B cell (primary cell): ENCODE results near the gene ACKR2. TPM values are rescaled to one million over a fixed set of nuclear protein-coding genes. Genes with fewer than 3 reads are reported as not detected.

Experiments used
- ATAC-seq: fragments of 200-7000 bp; cut with Tn5 transposase; one replicate; pipeline ENCODE4 v1.10.0; 2021; ENCODE audit warnings: low read depth, mild to moderate bottlenecking, moderate number of reproducible peaks, moderate library complexity
- CTCF ChIA-PET: fragments of 350-600 bp; sonication (Branson Sonifier 250); formaldehyde crosslinking; loops from one replicate; lab custom pipeline; 2021; ENCODE audit warnings: antibody characterized with exemption, inconsistent platforms; lab: Charles Lee
- POLR2A ChIA-PET: fragments of 350-600 bp; sonication (Branson Sonifier 250); formaldehyde crosslinking; loops from one replicate; lab custom pipeline; 2021; ENCODE audit warnings: antibody characterized with exemption; lab: Charles Lee
- DNase-seq: peaks from one replicate; pipeline ENCODE4 v3.0.0; 2013
- H2AFZ ChIP-seq: 2 replicates; pipeline ENCODE4 v1.6.1; 2012; ENCODE audit warnings: mild to moderate bottlenecking, low read depth, low read length; ENCODE audit not compliant: insufficient read depth, poor library complexity, severe bottlenecking
- H3K27ac ChIP-seq, 2 donors: 1 replicate in 1 of 2; 2 replicates in 1 of 2; pipeline ENCODE4 v1.5.1; 2012 to 2013; ENCODE audit warnings: low read length in 2 of 2, mild to moderate bottlenecking in 2 of 2, moderate library complexity in 1 of 2
- H3K27me3 ChIP-seq, 4 experiments: fragments of 200-600 bp in 1 of 4; sonication (generic) in 1 of 4; replicated peaks in 1 of 4; 1 replicate in 2 of 4; 2 replicates in 2 of 4; pipeline versions ENCODE4 v1.6.1 to v1.7.0; 2013 to 2016; ENCODE audit warnings: low read length in 3 of 4, mild to moderate bottlenecking in 2 of 4, mixed read lengths in 1 of 4, moderate library complexity in 1 of 4; ENCODE audit not compliant: insufficient read depth in 4 of 4, control insufficient read depth in 3 of 4; ENCODE audit errors: control extremely low read depth in 1 of 4
- H3K36me3 ChIP-seq, 2 experiments: replicated peaks in 1 of 2; 1 replicate in 1 of 2; 2 replicates in 1 of 2; pipeline versions ENCODE4 v1.6.1 to v1.7.1; 2013; ENCODE audit warnings: low read length in 1 of 2; ENCODE audit not compliant: insufficient read depth in 2 of 2, control insufficient read depth in 1 of 2; ENCODE audit errors: control extremely low read depth in 1 of 2, extremely low read depth in 1 of 2
- H3K4me1 ChIP-seq, 2 donors: fragments of 200-600 bp in 1 of 2; sonication (generic) in 1 of 2; 1 replicate in 1 of 2; 2 replicates in 1 of 2; pipeline versions ENCODE4 v1.5.1 to v1.6.1; 2013 to 2017; ENCODE audit warnings: low read length in 2 of 2; ENCODE audit not compliant: control insufficient read depth in 2 of 2, insufficient read depth in 2 of 2
- H3K4me2 ChIP-seq: replicated peaks from 2 replicates; pipeline ENCODE3; 2012; ENCODE audit warnings: mild to moderate bottlenecking, low read depth, low read length; ENCODE audit not compliant: poor library complexity, severe bottlenecking
- H3K4me3 ChIP-seq, 5 experiments: fragments of 200-600 bp in 1 of 5; sonication (generic) in 1 of 5; 1 replicate in 3 of 5; 2 replicates in 2 of 5; pipeline versions ENCODE4 v1.5.1 to v1.7.0; 2011 to 2016; ENCODE audit warnings: low read length in 4 of 5, mild to moderate bottlenecking in 4 of 5, low read depth in 2 of 5, control low read depth in 1 of 5, moderate library complexity in 1 of 5; ENCODE audit not compliant: insufficient read depth in 1 of 5; ENCODE audit errors: control extremely low read depth in 1 of 5, extremely low read depth in 1 of 5
- H3K79me2 ChIP-seq: fragments of 200-600 bp; sonication (generic); one replicate; pipeline ENCODE4 v1.6.0; 2016; ENCODE audit warnings: low read length; ENCODE audit not compliant: control insufficient read depth, insufficient read depth
- H3K9ac ChIP-seq: fragments of 200-600 bp; sonication (generic); 2 replicates; pipeline ENCODE4 v1.6.1; 2017; ENCODE audit warnings: mild to moderate bottlenecking, low read length, moderate library complexity
- H3K9me3 ChIP-seq, 3 donors: one replicate each; pipeline versions ENCODE4 v1.6.1 to v1.7.1; 2013; ENCODE audit warnings: low read length in 2 of 3; ENCODE audit not compliant: control insufficient read depth in 2 of 3, insufficient read depth in 1 of 3; ENCODE audit errors: control extremely low read depth in 1 of 3
- H4K20me1 ChIP-seq: 2 replicates; pipeline ENCODE4 v1.6.0; 2012; ENCODE audit warnings: mild to moderate bottlenecking, low read length; ENCODE audit not compliant: insufficient read depth, control insufficient read depth, poor library complexity, severe bottlenecking
- H3K27ac Mint-ChIP-seq: one replicate; pipeline ENCODE4 v1.8.0; 2021; ENCODE audit warnings: mixed read lengths
- H3K27me3 Mint-ChIP-seq: one replicate; pipeline ENCODE4 v1.8.0; 2021; ENCODE audit warnings: mixed read lengths
- H3K4me1 Mint-ChIP-seq: one replicate; pipeline ENCODE4 v1.8.0; 2021; ENCODE audit warnings: mixed read lengths
- H3K4me3 Mint-ChIP-seq: one replicate; pipeline ENCODE4 v1.8.0; 2021; ENCODE audit warnings: mixed read lengths
- H3K9me3 Mint-ChIP-seq: one replicate; pipeline ENCODE4 v1.8.0; 2022; ENCODE audit warnings: mixed read lengths; ENCODE audit not compliant: insufficient read depth
- CTCF ChIP-seq: fragments of 200-600 bp; IDR thresholded peaks from one replicate; pipeline ENCODE4 v1.8.0; 2022; ENCODE audit warnings: antibody characterized with exemption, mild to moderate bottlenecking
- EZH2 ChIP-seq: IDR thresholded peaks from 2 replicates; pipeline ENCODE4 v1.6.1; 2012; ENCODE audit warnings: borderline replicate concordance, low read depth, mild to moderate bottlenecking, moderate library complexity, low read length; ENCODE audit not compliant: insufficient read depth, poor library complexity, severe bottlenecking
- WGBS: methylation state at CpG from one replicate; pipeline ENCODE4 v1.1.5; 2013; ENCODE audit warnings: missing lambda C conversion rate; ENCODE audit not compliant: insufficient coverage; 5-methylcytosine and 5-hydroxymethylcytosine counted together
- intact Hi-C: fragments of 100-400 bp; cut with micrococcal nuclease; formaldehyde crosslinking; loops from one replicate; pipeline ENCODE4 v1.10.0; 2022
- polyA plus RNA-seq: library from polyadenylated mRNA; depleted of rRNA; stranded (reverse); fragments of >200 nt; gene quantifications from 2 replicates; pipeline ENCODE4 v1.2.3, GENCODE V29; 2012
- total RNA-seq, 2 donors: library from RNA; stranded (reverse); fragments of 120-200 nt in 1 of 2; gene quantifications; 1 replicate in 1 of 2; 2 replicates in 1 of 2; pipeline versions ENCODE4 v1.2.3 to v1.2.4, GENCODE V29; 2013 to 2022

The ACKR2 gene
- total and polyA plus RNA-seq, 2 donors (not counting 1 experiment from before 2014, with no cell fraction given) = 0.31 to 1.7 TPM

DNA sequence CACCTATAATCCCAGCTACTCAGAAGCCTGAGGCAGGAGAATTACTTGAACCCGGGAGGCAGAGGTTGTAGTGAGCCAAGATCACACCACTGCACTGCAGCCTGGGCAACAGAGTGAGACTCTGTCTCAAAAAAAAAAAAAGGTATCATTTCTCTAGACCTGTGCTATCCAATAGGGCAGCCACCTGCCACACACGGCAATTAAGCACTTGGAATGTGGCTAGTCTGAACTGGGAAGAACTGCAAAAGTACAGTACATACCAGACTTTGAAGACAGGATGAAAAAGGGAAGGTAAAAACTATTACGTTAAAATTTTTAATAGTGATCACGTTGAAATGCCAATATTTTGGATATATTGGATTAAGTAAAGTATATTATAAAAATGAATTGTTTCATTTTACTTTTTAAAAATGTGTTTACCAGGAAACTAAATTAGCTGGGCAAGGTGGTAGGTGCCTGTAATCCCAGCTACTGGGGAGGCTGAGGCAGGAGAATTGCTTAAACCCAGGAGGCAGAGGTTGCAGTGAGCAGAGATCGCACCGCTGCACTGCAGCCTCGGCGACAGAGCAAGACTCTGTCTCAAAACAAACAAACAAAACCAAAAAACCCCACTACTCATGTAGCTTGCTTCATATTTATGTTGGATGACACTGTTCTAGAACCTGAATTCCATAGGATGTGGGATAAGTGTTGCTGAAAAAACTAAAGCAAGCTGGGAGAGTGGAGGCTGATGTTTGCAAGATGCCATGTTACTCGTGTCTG, 64.2 kb downstream of the ACKR2 start:
- H3K4me2 ChIP-seq = no peak overlapping the region
- no peaks in the 10 kb centered on the region for H4K20me1 ChIP-seq
- H3K27ac Mint-ChIP-seq = no peak overlapping the region
- DNase-seq = no peak
- intact Hi-C loops = no loop called here
- H3K9me3 Mint-ChIP-seq = no peaks in the 10 kb centered on the region
- TF ChIP-seq EZH2 (no peak), CTCF (no peak)
- H3K4me3 Mint-ChIP-seq = no peak overlapping the region
- no peaks in the 10 kb centered on the region for H3K4me1 Mint-ChIP-seq
- H3K4me3 ChIP-seq = no peak overlapping the region
- no peak overlapping the region for H3K9ac ChIP-seq
- ChIA-PET POLR2A (no interaction called here), CTCF (no interaction called here)
- H3K79me2 ChIP-seq = no peaks in the 10 kb centered on the region
- 100% methylated on average over 1 of the region's 9 CpGs for WGBS
- H3K36me3 ChIP-seq = no peaks in the 10 kb centered on the region
- no peak for ATAC-seq
- H3K27ac ChIP-seq = no peak overlapping the region
- H3K9me3 ChIP-seq = no peaks in the 10 kb centered on the region
- no peaks in the 10 kb centered on the region for H3K4me1 ChIP-seq
- H3K27me3 ChIP-seq = no peaks in the 10 kb centered on the region
- H2AFZ ChIP-seq = no peak overlapping the region
- H3K27me3 Mint-ChIP-seq = peaks cover 7% of the 10 kb centered on the region

DNA sequence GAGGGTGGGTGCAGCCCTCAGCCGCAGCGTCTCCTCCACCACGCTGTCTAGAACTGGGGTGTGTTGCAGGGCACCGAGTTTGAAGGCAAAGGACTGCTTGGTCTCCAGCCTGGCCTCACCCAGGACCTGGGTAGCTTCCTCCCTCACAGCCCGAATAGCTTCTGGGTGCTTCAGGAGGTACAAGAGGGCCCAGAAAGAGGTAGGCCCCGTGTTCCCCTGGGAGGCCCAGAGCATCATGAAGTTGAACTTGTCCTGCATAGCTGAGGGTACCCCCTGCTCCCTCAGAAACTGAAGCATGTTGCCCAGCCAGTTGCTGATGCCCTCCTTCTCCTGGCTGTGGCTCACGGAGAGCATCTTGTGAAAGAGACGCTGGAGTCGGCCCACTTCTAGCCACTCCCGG, 65.5 kb downstream of the ACKR2 start:
- no peak overlapping the region for H2AFZ ChIP-seq
- no peaks in the 10 kb centered on the region for H4K20me1 ChIP-seq
- Mint-ChIP-seq H3K9me3 (no peaks in the 10 kb centered on the region), H3K4me1 (no peaks in the 10 kb centered on the region), H3K27me3 (peaks cover 7% of the 10 kb centered on the region), H3K4me3 (no peak overlapping the region), H3K27ac (no peak overlapping the region)
- no peak overlapping the region for H3K27ac ChIP-seq
- no peak for ATAC-seq
- no peaks in the 10 kb centered on the region for H3K79me2 ChIP-seq
- no peak overlapping the region for H3K4me3 ChIP-seq
- CTCF ChIA-PET = interaction anchor here (1.1 to 1.3 kb wide), 2 partner anchors 35 to 44 kb away, joined by 3 to 5 read pairs; no protein-coding TSS in a partner anchor
- 91% methylated on average over 10 of the region's 10 CpGs for WGBS
- DNase-seq = no peak
- H3K9me3 ChIP-seq = no peaks in the 10 kb centered on the region
- POLR2A ChIA-PET = no interaction called here
- H3K4me1 ChIP-seq = no peaks in the 10 kb centered on the region
- no peak overlapping the region for H3K9ac ChIP-seq
- intact Hi-C loops = no loop called here
- no peaks in the 10 kb centered on the region for H3K27me3 ChIP-seq
- no peak for TF ChIP-seq EZH2
- no peak for TF ChIP-seq CTCF
- H3K36me3 ChIP-seq = no peaks in the 10 kb centered on the region
- no peak overlapping the region for H3K4me2 ChIP-seq
